ENCODE results near the gene GNAO1. TPM values are rescaled to one million over a fixed set of nuclear protein-coding genes. Genes with fewer than 3 reads are reported as not detected.
A peak's percentile ranks its signal among the peaks of the same experiment; 100 is the strongest.

GNAO1 gene
- total RNA-seq, 4 donors from 2014 or later = 2.7 to 12.9 (median 6.1) TPM

DNA sequence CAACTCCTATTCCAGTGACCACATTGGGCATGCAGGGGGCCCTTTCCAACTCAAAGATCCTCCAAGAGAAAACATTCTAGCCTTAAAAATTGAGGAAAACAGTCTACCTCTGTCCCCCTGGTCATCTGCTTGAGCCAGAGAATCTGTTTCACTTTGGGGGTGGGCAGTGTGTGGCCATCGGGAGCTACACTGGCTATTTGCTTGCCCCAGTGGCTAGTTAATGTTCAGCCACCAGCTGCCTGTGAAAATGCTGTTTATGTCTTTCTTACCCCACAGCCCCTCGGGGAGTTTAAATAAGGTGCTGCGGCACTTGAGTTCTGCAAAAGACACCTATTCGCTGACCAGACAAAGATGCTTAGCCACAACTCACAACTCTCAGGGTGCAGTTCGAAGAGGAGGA is 43.4 kb downstream of the GNAO1 start:
- TF ChIP-seq EP300 (IDR thresholded peaks at IDR 0.05) = no peak
- WGBS, 2 donors = 93 to 95% methylated on average over 5 of the region's 5 CpGs
- Histone ChIP-seq H3K27ac (no peak overlapping the region), H3K27me3 (no peaks in the 10 kb centered on the region), H3K4me1 (peaks cover 0 to 18% (median 0%) of the 10 kb centered on the region in 4 donors), H3K4me3 (no peak overlapping the region), H3K9me3 (no peaks in the 10 kb centered on the region), H3K36me3 (no peaks in the 10 kb centered on the region)
- DNase-seq (ENCODE audit: low spot score in 2 of 2) = no peak

DNA sequence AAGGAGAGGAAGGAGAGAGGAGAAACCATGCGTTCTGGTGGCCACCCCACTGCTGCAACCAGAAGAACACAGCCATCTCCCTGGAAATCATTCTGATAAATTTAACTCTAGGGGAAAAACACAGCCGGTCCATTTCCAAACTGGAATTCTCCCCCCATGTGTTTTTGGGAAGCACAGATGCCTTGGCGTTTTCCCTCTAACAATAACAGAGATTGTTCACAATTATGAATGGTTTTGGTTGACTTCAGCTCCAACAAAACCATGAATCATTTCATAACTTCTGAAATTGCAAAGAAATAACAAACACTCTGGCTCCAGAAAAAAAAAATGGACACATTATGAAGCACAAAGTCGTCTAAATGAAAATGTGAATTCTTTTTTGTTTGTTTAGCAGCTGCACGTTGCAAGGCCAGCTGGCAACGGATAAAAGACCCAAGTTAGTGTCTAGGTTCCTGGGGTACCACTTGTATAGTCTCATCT is 46.2 kb downstream of the GNAO1 start:
- no peaks in the 10 kb centered on the region for H3K9me3 ChIP-seq
- H3K4me3 ChIP-seq = no peak overlapping the region
- WGBS, 2 donors = 23 to 29% methylated on average over 6 of the region's 6 CpGs
- no peak overlapping the region for H3K27ac ChIP-seq
- no peaks in the 10 kb centered on the region for H3K36me3 ChIP-seq
- peak in 1 of 2 donors; percentile 54 for TF ChIP-seq EP300 (IDR thresholded peaks at IDR 0.05)
- TF ChIP-seq, protein P1, sequence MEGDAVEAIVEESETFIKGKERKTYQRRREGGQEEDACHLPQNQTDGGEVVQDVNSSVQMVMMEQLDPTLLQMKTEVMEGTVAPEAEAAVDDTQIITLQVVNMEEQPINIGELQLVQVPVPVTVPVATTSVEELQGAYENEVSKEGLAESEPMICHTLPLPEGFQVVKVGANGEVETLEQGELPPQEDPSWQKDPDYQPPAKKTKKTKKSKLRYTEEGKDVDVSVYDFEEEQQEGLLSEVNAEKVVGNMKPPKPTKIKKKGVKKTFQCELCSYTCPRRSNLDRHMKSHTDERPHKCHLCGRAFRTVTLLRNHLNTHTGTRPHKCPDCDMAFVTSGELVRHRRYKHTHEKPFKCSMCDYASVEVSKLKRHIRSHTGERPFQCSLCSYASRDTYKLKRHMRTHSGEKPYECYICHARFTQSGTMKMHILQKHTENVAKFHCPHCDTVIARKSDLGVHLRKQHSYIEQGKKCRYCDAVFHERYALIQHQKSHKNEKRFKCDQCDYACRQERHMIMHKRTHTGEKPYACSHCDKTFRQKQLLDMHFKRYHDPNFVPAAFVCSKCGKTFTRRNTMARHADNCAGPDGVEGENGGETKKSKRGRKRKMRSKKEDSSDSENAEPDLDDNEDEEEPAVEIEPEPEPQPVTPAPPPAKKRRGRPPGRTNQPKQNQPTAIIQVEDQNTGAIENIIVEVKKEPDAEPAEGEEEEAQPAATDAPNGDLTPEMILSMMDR (IDR thresholded peaks at IDR 0.05) = no peak
- peaks cover 0 to 18% (median 0%) of the 10 kb centered on the region in 4 donors for H3K4me1 ChIP-seq
- peak in 1 of 2 donors; percentile 26 for DNase-seq (ENCODE audit: low spot score in 2 of 2)
- H3K27me3 ChIP-seq = no peaks in the 10 kb centered on the region

GRCh38 chr16:56238188-56238587 is 46.9 kb downstream of the GNAO1 start:
- no peak for DNase-seq (ENCODE audit: low spot score in 2 of 2)
- Histone ChIP-seq H3K4me3 (no peak overlapping the region), H3K9me3 (no peaks in the 10 kb centered on the region), H3K27ac (no peak overlapping the region), H3K27me3 (no peaks in the 10 kb centered on the region), H3K36me3 (no peaks in the 10 kb centered on the region), H3K4me1 (peaks cover 0 to 18% (median 0%) of the 10 kb centered on the region in 4 donors)
- TF ChIP-seq POLR2A (IDR thresholded peaks at IDR 0.05) (no peak), EP300 (IDR thresholded peaks at IDR 0.05) (no peak)
- TF ChIP-seq, protein P1 (IDR thresholded peaks at IDR 0.05) = no peak
- WGBS, 2 donors = 29 to 41% methylated on average over 2 to 3 of the region's 3 CpGs

DNA sequence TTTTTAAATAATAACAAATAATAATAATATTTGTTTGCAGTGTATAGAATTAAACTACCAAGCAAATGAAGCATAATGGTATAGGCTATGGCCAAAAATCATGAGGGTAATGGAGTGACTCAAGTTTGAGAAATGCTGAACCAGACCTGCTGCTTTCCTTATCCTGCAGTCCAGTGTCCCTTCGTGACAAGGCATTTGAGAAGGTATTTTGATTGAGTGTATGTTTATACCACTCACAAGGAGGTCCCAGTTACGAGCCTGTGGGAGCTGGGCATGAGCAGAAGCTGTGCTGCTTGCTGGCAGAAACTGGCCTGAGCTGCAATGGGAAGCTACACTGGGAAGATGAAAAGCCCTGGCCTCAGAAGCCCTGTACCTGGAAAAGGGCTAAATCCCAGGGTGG is 50.3 kb downstream of the GNAO1 start:
- Histone ChIP-seq H3K4me3 (no peak overlapping the region), H3K9me3 (no peaks in the 10 kb centered on the region), H3K27ac (no peak overlapping the region), H3K27me3 (no peaks in the 10 kb centered on the region), H3K4me1 (peaks cover 0 to 31% (median 4%) of the 10 kb centered on the region in 4 donors), H3K36me3 (no peaks in the 10 kb centered on the region)
- TF ChIP-seq, protein P1 (IDR thresholded peaks at IDR 0.05) = no peak
- TF ChIP-seq EP300 (IDR thresholded peaks at IDR 0.05) (no peak), POLR2A (IDR thresholded peaks at IDR 0.05) (no peak)
- 78 to 98% methylated on average over 2 of the region's 2 CpGs for WGBS, 2 donors
- no peak for DNase-seq (ENCODE audit: low spot score in 2 of 2)

DNA sequence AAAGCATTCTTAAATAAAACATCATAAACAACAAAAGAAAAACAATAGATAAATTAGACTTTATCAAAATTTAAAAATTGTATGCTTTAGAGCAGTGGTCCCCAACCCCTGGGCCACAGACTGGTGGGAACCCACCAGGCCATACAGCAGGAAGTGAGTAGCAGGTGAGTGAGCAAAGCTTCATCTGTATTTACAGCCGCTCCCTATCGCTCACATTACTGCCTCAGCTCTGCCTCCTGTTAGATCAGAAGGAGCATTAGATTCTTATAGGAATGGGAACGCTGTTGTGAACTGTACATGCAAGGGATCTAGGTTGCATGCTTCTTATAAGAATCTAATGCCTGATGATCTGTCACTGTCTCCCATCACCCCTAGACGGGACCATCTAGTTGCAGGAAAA is 51.5 kb downstream of the GNAO1 start:
- H3K4me3 ChIP-seq = no peak overlapping the region
- WGBS, 2 donors = 73 to 98% methylated on average over 4 of the region's 4 CpGs
- H3K36me3 ChIP-seq = no peaks in the 10 kb centered on the region
- DNase-seq (ENCODE audit: low spot score in 2 of 2) = no peak
- no peaks in the 10 kb centered on the region for H3K27me3 ChIP-seq
- no peaks in the 10 kb centered on the region for H3K9me3 ChIP-seq
- peaks cover 0 to 27% (median 4%) of the 10 kb centered on the region in 4 donors for H3K4me1 ChIP-seq
- H3K27ac ChIP-seq = no peak overlapping the region
- no peak for TF ChIP-seq EP300 (IDR thresholded peaks at IDR 0.05)
- TF ChIP-seq, protein P1 (IDR thresholded peaks at IDR 0.05) = no peak
- TF ChIP-seq POLR2A (IDR thresholded peaks at IDR 0.05) = no peak

DNA sequence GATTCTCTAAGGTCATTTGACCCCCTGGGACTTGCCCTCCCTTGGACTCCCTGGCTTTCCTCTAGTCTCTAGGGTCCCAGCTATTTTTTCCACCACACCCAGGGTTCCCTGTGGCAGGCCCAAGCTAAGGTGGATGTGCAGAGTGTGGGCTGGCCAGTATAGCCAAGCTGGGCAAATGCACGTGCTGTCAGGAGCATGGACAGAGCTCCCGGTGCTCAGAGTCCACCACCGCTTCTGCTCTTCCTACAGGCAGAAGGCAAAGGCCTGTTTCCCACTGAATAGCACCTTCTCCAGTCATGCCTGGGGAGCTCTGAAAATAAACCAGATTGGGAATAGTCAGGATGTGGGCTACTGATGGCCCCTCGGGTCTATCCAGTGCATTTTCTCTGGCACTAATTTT is 53.3 kb downstream of the GNAO1 start:
- H3K27ac ChIP-seq = no peak overlapping the region
- no peak overlapping the region for H3K4me3 ChIP-seq
- TF ChIP-seq, protein P1 (IDR thresholded peaks at IDR 0.05) = no peak
- TF ChIP-seq EP300 (IDR thresholded peaks at IDR 0.05) (no peak), POLR2A (IDR thresholded peaks at IDR 0.05) (no peak)
- WGBS, 2 donors = 92 to 98% methylated on average over 4 of the region's 4 CpGs
- H3K36me3 ChIP-seq = no peaks in the 10 kb centered on the region
- no peaks in the 10 kb centered on the region for H3K9me3 ChIP-seq
- H3K4me1 ChIP-seq = peaks cover 0 to 19% (median 4%) of the 10 kb centered on the region in 4 donors
- H3K27me3 ChIP-seq = no peaks in the 10 kb centered on the region
- no peak for DNase-seq (ENCODE audit: low spot score in 2 of 2)
